Esophagus muscularis mucosa (tissue), 3 donors: ENCODE measurements around the gene UBE2J1.

Experiments
- CTCF ChIP-seq, 3 experiments: fragments of 200-600 bp in 2 of 3; fragments of 450-650 bp in 1 of 3; sonication (generic) in 2 of 3; IDR thresholded peaks; one replicate each; pipeline ENCODE4 v1.5.1; 2017 to 2019; ENCODE audit warnings: antibody characterized with exemption in 3 of 3, mild to moderate bottlenecking in 2 of 3, moderate library complexity in 1 of 3
- POLR2A ChIP-seq: fragments of 450-650 bp; IDR thresholded peaks from one replicate; pipeline ENCODE4 v1.6.1; 2017; ENCODE audit warnings: antibody characterized with exemption, moderate library complexity, mild to moderate bottlenecking, low read depth
- POLR2AphosphoS5 ChIP-seq, 2 donors: sonication (generic); formaldehyde crosslinking; IDR thresholded peaks; one replicate each; pipeline ENCODE4 v1.6.1; 2017; ENCODE audit warnings: antibody characterized with exemption in 2 of 2

GRCh38 chr6:89364586-89364985, 12.1 kb upstream of the UBE2J1 start:
- no peak for TF ChIP-seq CTCF (IDR thresholded peaks at IDR 0.05)
- no peak for TF ChIP-seq POLR2A
- no peak for TF ChIP-seq POLR2AphosphoS5 (IDR thresholded peaks at IDR 0.05)
